AG09309 (cell line): ENCODE measurements around the gene LRMDA.
"Not testable (repeated sequence)": the region's sequence is repeated elsewhere in the genome, so short reads cannot be mapped to it uniquely, and the experiment has no call there.

Experiments
- DNase-seq: peaks from one replicate; pipeline ENCODE4 v3.0.0-alpha.2; 2010; ENCODE audit warnings: low read depth
- H3K4me3 ChIP-seq: 2 replicates; pipeline ENCODE4 v1.5.1; 2011; ENCODE audit warnings: mild to moderate bottlenecking, low read depth, low read length, moderate library complexity; ENCODE audit not compliant: control insufficient read depth
- TF ChIP-seq, protein P1 (sequence below): IDR thresholded peaks from 2 replicates; pipeline ENCODE4 v1.5.1; 2011; ENCODE audit warnings: mild to moderate bottlenecking, low read depth, low read length, inconsistent platforms; ENCODE audit not compliant: insufficient read depth, control insufficient read depth; ENCODE audit errors: missing control alignments

LRMDA gene

DNA sequence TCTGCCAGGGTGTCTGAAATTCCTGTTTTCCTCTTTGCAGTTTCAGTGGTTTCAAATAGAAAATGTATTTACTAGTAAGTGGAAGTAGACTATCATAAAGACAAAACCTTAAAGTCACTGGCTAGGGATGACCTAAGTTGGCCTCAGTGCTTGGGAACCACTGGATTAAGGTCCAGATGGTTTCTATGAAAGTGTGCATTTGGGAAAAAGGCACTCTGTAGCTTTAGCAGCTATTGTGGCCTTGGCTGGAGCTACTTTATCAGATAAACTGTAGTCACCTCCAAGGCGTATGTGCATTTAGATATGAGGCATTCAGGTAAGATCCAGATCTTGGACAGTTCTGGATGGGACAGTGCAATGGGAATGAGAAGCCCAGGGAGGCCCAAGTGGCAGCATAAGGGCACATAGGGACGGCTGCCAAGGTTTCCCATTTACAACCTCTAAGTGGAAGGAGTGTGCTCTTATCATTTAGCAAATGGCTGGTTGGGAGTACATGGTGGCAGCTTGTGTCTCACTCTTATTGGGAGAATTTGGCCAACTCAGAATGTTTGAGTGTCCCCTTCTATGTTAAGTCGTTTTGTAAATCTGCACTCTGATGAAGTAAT lies 185.6 kb downstream of the LRMDA start:
- TF ChIP-seq, protein P1, sequence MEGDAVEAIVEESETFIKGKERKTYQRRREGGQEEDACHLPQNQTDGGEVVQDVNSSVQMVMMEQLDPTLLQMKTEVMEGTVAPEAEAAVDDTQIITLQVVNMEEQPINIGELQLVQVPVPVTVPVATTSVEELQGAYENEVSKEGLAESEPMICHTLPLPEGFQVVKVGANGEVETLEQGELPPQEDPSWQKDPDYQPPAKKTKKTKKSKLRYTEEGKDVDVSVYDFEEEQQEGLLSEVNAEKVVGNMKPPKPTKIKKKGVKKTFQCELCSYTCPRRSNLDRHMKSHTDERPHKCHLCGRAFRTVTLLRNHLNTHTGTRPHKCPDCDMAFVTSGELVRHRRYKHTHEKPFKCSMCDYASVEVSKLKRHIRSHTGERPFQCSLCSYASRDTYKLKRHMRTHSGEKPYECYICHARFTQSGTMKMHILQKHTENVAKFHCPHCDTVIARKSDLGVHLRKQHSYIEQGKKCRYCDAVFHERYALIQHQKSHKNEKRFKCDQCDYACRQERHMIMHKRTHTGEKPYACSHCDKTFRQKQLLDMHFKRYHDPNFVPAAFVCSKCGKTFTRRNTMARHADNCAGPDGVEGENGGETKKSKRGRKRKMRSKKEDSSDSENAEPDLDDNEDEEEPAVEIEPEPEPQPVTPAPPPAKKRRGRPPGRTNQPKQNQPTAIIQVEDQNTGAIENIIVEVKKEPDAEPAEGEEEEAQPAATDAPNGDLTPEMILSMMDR: no peak
- no peak for DNase-seq

GRCh38 chr10:75617485-75618155 lies 186.2 kb downstream of the LRMDA start:
- TF ChIP-seq, protein P1: no peak
- no peak for DNase-seq
- no peak overlapping the region for H3K4me3 ChIP-seq

More for the DNA sequence above, 185.6 kb downstream of the LRMDA start:
- no peak overlapping the region for H3K4me3 ChIP-seq

- DNase-seq: no peak
- H3K4me3 ChIP-seq: no peak overlapping the region
- TF ChIP-seq, protein P1: no peak
Observed at GRCh38 chr10:75619635-75620034, 188.2 kb downstream of the LRMDA start.

GRCh38 chr10:75620356-75620755 lies 188.9 kb downstream of the LRMDA start:
- no peak overlapping the region for H3K4me3 ChIP-seq
- DNase-seq: no peak
- TF ChIP-seq, protein P1: no peak

- DNase-seq, H3K4me3 ChIP-seq: not testable (repeated sequence)
Observed at GRCh38 chr10:75621003-75621402, 189.6 kb downstream of the LRMDA start.

- DNase-seq: no peak
Observed at GRCh38 chr10:75622503-75622902, 191.1 kb downstream of the LRMDA start.

GRCh38 chr10:75623310-75624093 lies 192.1 kb downstream of the LRMDA start:
- TF ChIP-seq, protein P1: no peak
- no peak overlapping the region for H3K4me3 ChIP-seq
- DNase-seq: no peak

More at GRCh38 chr10:75622503-75622902, 191.1 kb downstream of the LRMDA start:
- TF ChIP-seq, protein P1: no peak
- no peak overlapping the region for H3K4me3 ChIP-seq
